ENCODE data around the gene PBX3.

PBX3 gene

GRCh38 chr9:125983681-125984080, 236.5 kb downstream of the PBX3 start:
- DNase-seq, result peak; percentile 33

DNA sequence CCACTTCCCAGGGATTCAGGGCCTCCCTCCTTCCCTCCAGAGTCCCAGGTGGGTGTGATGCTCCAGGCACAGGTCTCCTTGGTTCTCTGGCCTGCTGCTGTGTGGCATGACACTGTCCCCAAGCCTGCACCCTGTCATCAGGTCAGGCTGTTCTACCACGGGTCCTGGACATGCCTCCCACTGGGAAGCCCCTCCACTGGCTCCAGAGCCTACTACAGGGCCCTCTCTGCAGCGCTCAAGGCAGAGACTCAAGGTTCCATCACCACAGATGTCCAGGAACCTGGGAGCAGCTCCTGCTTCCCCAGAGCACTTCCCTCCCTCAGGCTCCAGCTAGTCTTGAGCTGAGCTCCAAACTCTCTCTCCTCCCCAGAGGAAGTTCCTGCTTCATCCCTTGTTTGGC, 237.3 kb downstream of the PBX3 start:
- peak; percentile 17 for DNase-seq

DNA sequence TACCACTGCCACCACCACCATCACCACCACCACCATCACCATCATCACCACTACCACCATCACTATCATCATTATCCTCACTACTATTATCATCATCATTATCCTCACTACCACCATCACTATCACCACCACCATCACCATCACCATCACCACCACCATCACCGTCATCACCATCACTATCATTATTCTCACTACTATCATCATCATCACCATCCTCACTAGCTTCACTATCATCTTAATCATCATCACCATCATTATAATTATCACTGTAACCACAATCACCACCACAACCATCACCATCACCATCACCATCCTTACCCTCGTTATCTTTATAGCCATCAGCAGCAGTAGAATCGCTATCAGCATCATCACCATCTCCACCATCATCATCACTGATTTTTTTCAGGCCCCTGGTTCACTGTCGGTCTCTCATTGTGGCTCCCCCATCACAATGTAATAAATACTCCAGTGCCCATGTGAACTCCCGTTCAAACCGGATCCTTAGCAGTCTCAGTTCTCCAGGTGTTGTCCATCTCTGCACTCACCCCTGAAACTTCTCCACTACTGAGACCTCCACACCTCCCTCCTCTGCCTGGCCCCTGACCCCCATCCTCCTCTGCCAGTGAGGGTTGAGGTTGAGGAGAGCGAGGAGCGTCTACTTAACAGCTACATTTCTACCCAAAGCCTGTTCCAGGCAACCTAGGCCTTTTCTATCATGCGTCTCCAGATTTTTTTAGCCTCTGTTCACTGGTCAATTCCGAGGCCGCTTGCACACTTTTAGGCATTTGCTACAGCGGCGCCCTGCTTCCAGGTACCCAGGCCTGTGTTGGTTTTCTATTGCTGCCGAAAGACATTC, 238.2 kb downstream of the PBX3 start:
- peak; percentile 45 for DNase-seq

DNA sequence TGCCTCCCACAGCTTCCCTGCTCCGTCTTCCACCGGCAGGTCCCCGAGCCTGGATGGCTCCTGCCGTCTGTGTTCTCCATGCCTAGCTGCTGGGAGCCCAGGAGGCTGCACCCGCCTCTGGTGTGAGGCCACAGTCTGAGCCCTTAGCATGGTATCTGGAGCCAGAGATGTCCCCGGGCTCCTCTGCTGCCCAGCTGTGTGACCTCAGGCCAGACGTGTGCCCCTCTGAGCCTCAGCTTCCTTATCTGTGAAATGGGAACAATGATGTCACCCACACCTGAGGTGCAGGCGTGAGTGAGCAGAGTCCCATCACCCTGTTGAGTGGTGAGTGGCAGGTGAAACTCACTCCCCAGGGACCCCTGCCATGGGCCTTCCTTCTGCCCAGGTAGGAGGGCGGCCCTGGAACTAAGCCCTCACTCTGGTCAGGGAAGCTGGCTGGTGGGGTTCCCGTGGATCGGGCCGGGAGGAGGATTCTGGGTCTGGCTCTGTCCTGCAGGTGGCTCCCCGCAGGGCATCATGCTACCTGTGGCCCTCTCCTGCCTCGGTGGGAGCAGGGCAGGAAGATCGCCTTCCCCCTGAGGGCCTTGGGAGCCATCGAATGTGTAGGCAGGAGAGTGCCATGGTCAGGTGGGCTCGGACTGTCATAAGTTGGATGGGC, 239.0 kb downstream of the PBX3 start:
- DNase-seq, result peak; percentile 51

DNA sequence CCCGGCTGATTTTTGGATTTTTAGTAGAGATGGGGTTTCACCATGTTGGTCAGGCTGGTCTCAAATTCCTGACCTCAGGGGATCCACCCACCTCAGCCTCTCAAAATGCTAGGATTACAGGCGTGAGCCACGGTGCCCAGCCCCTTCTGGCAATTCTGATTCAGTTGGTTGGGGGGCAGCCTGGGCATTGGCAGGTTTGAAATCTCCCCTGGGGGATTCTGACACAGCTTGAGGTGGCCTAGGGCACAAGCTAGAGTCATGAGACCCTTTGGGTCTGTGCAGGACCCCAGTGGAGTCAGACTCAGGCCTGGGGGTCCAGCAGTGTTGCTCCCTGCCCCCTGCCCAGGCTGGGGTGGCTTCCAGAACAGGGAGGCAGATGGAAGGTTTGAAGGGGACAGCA, 239.8 kb downstream of the PBX3 start:
- DNase-seq, result no peak

- peak; percentile 44 for DNase-seq
These were observed 240.2 kb downstream of the PBX3 start for GRCh38 chr9:125987420-125987819.

- DNase-seq, result peak; percentile 38
These were observed 241.4 kb downstream of the PBX3 start for GRCh38 chr9:125988479-125989050.

DNA sequence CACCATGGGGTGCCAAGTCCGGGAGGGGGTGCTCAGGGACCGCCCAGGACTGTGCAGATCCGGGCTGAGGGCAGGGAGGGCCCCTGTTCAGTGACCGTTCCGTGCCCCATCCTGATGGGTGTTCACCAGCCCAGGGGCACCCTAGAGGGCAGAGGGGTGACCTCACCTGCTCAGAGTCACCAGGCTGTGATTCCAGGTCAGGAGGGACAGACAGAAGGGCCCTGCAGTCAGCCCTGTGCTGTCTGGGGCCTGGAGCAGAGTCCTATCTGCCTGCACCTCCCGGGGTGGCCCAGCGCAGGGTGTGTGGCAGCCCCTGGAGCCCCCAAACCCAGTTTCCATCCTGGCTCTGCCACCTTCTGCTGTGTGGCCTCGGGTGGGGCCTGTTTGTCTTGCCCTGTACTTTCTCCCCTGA, 241.9 kb downstream of the PBX3 start:
- peak; percentile 45 for DNase-seq

GRCh38 chr9:125989524-125990180, 242.5 kb downstream of the PBX3 start:
- peak; percentile 47 for DNase-seq

DNA sequence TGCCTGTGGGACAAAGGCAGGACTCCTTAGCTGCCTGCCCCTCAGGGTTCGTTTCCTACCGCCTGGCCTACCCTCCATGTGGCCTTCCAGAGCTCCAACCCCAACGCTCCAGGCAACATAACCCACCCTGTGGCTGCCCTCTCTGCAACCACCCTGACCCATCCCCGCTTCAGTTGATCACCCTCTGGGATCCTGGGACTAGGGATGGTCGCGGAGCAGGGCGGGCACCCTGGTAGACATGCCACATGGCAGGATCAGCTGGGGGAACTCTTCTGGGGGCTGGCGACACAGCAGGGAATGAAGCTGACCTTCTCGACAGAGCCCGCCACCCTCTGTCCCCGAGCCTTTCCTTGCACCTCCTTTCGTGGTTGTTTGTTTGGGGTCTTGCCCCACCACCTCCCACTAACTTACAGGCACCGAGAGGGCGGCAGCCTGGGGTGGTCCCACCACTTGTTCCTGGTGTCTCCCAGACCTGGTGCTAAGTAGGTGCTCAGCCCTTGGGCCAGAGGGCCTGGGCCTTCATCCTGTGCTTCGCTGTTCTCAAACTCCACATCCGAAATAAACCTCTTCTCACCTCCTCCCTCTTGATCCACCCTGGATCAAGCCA, 243.1 kb downstream of the PBX3 start:
- peak; percentile 28 for DNase-seq

DNA sequence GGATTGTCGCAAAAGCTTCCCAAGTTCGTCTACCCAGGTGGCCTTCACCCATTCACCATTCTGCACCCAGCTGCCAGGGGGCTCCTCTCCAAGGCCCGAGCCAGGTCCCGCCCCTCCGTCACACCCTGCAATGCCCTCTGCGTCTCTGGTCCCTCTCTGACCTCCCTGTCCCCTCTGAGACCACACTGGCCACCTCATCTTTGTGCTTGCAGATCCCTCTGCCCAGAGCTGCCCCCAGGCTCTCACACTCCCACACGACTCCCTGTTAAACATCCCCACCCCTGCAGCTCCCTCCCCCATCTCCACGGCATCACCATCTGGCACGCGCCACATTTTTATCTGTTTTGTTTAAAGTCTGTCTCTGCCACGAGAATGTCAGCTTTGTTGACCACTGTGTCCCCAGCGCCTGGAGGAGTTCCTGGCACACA, 243.6 kb downstream of the PBX3 start:
- peak; percentile 12 for DNase-seq

DNA sequence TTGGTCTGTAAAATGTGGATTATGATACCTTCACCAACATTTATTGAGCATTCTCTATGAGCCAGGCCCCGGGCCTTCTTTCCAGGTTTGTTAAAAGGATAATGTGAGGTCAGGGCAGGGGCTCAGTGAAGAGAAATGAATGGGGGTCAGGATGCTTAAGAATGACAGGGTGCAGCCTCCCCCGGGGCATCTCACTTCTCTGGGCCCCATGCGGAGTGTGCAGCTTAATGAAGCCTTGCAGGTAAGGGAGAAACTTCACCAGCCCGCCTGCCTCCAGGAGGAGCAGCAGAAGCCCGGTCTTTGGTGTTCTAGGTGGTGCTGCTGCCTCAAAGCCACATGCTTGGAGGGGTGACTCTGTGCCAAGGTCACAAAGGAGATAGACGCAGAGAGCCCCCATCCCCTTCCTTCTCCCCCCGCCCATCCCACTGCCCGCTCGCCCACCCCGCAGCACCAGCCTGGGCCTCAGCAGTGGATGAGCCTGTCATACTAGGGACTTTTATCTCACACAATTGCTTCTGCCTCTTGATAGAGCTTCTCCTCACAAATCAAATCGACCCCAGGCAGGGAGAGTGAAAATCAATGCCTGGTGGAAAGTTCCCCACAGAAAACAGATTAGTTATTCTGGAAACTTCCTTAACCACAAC, 244.8 kb downstream of the PBX3 start:
- DNase-seq, result peak; percentile 19

- peak; percentile 36 for DNase-seq
These were observed 245.4 kb downstream of the PBX3 start for GRCh38 chr9:125992557-125992956.

DNA sequence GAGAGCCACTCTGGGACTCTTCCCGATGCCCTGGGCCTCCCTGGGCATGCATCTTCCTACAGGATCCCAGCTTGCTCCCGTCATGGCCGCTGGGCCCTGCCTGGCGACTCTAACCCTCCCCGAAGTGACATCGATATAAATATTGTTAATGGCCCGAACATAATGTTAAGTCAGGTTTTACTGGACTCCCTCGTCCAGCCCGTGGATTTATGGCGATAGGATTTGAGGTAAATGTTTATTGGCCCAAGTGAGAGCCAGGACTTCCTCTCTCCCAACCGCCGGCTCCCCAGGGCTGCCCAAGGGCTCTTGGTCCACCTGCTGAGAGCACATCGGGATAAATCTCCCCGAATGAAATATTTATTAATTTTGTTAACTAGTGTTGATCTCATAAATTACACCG, 246.3 kb downstream of the PBX3 start:
- peak; percentile 24 for DNase-seq

- DNase-seq, result peak; percentile 42
These were observed 247.1 kb downstream of the PBX3 start for GRCh38 chr9:125994066-125994943.

DNA sequence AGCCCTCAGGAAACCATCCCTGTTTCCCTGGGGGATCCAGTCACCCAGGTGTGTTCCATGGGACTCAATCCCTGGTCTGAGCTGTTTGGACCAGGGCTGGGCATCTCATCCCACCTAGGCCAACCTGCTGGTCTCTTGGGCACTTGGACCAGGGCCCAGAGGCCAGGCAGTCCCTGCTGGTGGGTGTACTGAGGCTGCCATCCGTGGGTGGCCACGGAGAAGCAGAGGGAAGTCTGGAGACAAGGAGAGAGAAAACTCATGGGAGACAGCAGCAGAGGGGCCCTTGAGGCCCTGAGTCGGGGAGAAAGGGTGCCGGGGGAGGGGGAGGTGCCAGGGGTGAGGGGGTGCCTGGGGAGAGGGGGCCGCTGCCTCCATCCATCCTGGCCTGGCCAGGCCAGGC, 247.8 kb downstream of the PBX3 start:
- peak; percentile 10 for DNase-seq

DNA sequence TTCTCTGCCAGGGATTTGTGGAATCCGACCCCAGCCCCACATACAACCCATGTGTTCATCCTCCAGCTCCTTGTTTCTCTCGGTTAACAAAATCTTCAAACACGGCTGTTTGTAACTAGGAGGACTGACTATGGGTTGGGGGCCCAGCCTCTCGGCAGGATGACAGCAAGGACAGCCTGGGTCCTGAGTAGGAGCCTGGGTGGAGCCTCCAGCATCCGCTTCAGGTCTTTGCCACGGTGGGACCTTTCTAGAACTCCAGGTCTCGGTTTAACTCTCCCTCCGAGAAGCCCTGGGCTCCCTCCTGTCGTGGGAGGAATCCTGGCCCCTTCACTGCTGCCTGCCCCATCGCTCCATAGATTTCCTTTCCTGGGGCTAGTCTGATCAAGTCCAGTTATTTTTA, 248.5 kb downstream of the PBX3 start:
- DNase-seq, result no peak

DNA sequence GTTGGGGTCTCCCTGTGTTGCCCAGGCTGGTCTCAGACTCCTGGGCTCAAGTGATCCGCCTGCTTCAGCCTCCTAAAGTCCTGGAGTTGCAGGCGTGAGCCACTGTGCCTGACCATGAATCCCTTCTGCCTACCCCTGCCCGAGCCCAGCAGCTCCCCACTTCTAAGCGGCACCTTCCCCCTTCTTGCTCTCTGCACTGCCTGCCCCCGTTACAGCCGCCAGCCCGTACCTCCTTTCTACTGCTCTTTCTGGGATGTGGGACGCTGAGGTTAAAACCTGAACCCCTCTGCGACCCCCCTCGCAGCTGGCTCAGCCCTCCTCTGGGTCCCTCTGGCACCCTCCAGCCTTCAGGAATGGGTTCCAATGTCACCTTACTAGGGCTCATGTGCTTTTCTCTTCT, 249.6 kb downstream of the PBX3 start:
- DNase-seq, result no peak

- DNase-seq, result peak; percentile 50
These were observed 250.1 kb downstream of the PBX3 start for GRCh38 chr9:125997196-125997823.

GRCh38 chr9:125998837-125999503, 251.8 kb downstream of the PBX3 start:
- peak; percentile 51 for DNase-seq

All from activated effector memory CD4-positive, alpha-beta T cell treated with anti-CD3 and anti-CD28 coated beads, Interleukin-2, amount 50 U/mL, for 16 hours (primary cell).